GM18868 (cell line): ENCODE results near the gene CD74.

Experiments
- ATAC-seq: cut with Tn5 transposase; IDR thresholded peaks from one replicate; pipeline ENCODE4 v1.9.1; 2021; ENCODE audit warnings: mild to moderate bottlenecking, moderate library complexity; ENCODE audit not compliant: unreplicated experiment

The CD74 gene

DNA sequence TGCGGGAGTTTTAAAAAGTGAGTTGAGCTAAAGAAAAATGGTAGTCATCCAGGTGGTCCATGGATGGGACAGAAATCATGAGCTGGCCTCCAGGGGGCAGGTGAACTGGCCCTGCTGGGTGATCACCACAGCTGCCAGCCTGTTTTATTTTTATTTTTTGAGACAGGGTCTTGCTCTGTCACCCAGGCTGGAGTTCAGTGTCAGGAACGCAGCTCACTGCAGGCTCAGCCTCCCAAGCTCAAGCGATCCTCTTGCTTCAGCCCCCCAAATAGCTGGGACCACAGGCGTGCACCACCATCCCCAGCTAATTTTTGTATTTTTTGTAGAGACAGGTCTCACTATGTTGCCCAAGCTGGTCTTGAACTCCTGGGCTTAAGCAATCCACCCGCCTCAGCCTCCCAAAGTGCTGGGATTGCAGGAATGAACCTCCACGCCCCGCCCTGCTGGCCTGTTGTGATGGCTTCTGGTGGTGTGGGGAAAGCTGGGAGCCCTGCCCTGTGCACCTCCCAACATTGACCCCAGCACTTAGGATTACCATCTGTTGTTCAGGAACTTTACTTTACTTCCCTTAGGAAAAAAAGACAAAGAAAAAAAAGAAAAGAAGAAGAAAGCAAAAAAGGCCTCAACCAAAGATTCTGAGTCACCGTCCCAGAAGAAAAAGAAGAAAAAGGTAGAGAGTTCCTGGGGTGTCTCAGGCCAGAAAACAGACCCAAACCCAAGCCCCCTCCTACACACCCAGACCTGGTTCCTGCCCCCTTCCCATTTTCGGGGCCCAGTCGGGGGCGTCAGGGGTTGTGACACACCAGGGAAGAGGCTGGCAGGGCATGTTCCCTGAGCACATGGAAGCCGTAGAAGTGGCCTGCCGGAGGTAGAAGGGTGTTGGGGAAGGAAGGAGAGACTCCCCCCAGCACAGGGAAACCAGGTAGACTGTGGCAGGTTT lies 14.7 kb downstream of the CD74 start:
- no peak for ATAC-seq

DNA sequence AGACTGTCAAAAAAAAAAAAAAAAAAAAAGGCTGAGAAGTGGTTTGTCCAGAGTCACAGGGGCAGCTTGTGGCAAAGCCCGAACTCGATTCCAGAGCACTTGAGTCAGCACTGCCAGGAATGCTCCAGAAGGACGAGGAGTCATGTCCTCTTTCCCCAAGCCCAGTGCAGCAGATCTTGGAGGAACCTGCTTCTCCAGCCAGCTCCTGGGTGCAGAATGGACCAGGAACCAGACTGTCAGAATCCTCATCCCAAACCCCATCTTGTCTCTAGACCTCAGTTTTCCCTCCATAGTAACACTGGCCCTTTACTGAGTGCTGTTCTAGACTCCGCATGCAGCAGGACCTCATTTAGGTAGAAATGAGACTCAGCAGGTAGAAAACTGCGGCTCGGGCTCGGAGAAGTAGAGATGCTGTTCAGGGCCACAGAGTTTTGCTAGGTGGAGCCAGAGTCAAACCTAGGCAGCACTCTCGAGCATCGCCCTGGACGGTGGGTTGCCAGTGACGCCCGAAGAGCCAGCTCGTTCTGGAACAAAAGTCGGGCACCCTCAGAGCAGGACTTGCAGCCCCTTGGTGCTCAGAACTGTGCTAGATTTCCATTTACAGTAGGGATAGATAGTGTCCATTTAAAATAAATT lies 15.4 kb downstream of the CD74 start:
- no peak for ATAC-seq

GRCh38 chr5:150396267-150396666 lies 16.4 kb downstream of the CD74 start:
- ATAC-seq, result no peak

GRCh38 chr5:150395688-150395975 lies 17.1 kb downstream of the CD74 start:
- ATAC-seq, result no peak

GRCh38 chr5:150394912-150395687 lies 17.6 kb downstream of the CD74 start:
- no peak for ATAC-seq

GRCh38 chr5:150394131-150394530 lies 18.6 kb downstream of the CD74 start:
- ATAC-seq, result peak; percentile 63

DNA sequence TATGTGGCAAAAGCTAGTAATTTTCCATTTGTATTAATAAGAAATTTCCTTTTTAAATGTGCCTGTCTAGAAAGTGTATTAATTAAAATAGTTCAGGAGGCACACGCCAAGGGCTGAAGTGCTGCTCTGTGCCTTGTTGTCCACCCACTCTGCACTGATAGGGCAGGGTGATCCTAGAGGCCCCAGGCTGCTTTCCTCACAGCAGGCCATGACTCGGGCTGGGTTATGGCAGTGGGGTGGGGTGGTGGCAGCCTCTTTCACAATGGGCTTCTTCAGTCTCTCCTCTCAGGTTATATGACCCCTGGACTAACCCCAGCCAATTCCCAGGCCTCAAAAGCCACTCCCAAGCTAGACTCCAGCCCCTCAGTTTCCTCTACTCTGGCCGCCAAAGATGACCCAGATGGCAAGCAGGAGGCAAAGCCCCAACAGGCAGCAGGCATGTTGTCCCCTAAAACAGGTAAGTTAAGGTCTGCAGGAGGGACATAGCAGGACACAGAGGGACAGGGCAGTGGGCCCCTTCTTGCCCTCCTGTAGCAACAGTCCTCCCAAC lies 19.5 kb downstream of the CD74 start:
- ATAC-seq, result no peak

DNA sequence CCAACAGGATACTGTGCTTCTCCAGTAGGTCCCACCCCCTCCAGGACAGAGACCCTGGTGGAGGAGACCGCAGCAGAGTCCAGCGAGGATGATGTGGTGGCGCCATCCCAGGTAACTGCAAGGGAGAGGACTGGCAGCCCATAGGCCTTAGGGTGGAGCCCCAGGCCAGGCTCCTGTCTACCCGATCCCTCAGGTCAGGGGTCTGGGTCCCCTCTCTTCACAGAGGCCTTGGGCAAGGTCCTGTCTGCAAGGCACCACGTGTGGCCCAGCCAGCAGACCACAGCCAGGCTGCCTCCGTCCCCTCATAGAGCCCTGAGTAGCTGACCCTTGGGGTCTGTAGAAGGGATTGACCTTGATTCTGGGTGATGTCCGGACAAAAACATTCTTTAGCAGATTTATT lies 20.0 kb downstream of the CD74 start:
- ATAC-seq, result no peak

- no peak for ATAC-seq
Measured at GRCh38 chr5:150391986-150392385, 20.7 kb downstream of the CD74 start.

GRCh38 chr5:150391064-150391834 lies 21.5 kb downstream of the CD74 start:
- ATAC-seq, result no peak

DNA sequence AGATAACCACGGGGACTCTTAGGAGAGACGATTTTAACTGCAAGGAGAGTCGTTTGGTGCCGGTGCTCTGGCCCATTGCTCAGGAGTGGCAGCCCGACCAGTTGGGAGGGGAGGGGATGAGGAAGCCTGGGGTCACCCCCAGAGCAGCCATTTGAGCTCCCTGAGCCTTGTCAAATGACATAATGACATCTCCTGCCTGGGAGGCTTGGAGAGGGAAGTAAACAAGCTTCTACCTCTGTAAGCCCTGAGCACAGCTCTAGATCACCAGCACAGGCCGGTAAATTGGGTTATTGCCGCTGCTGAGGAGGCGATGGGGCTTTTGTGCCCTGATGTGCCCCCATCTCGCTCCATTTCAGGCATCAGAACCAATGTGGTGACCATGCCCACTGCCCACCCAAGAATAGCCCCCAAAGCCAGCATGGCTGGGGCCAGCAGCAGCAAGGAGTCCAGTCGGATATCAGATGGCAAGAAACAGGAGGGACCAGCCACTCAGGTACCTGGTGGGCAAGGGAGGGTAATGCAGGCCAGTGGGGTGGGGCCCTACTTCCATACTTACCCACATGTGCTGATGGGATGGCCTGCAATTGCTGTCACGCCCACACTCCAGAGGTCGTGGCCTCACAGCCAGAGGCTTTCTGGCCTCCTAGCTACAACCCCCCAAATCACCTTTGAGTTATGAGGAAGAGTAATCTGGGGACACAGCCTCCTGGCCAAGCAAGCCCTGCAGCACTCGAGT lies 23.0 kb downstream of the CD74 start:
- no peak for ATAC-seq

- no peak for ATAC-seq
Measured at GRCh38 chr5:150386024-150386855, 26.5 kb downstream of the CD74 start.

GRCh38 chr5:150384701-150385100 lies 28.0 kb downstream of the CD74 start:
- no peak for ATAC-seq

- no peak for ATAC-seq
Measured at GRCh38 chr5:150377964-150378694, 34.6 kb downstream of the CD74 start.

DNA sequence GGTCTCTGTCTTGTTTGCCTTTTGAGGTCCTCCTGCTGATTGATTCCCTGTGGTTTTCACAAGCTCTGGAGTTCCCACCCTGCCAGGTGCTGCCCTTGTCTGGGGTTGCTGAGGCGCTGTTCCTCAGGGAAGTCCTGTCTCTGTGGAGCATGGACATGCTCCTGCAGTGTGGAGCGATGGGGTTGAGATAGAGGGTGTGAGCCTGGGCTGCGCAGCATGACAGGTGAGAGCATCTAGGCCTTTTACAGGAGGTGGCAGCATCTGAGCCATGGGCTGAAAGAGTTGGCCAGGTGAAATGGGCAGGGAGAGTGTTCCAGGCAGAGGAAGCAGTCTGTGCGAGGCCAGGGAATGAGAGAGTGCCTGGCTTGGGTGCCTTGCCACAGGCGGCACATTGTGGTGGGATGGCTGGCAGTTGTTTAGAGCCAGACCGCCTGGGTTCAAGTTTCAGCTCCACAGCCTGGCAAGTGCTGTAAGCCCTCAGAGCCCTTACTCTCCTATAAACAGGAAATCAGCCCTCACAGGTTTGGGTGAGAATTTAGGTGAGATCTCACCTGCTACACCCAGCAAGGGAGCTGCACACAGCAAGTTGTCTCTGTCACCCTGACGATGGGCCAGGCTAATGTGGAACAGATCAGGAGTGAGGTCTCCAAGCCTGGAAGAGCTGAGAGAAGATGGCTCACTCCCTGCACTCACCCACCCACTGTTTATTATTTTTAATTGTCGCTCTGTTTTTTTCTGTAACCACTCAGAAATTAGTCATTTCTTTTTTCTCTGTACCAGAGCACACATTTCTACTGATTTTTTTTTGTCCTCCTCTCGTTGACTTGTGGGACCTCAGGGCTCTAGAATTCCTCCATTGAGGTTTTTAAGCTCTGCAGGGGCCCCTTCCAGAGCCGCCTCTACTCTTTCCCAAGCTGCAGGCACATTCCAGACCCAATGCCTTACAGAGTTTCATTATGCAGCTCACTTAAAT lies 35.6 kb downstream of the CD74 start:
- no peak for ATAC-seq

DNA sequence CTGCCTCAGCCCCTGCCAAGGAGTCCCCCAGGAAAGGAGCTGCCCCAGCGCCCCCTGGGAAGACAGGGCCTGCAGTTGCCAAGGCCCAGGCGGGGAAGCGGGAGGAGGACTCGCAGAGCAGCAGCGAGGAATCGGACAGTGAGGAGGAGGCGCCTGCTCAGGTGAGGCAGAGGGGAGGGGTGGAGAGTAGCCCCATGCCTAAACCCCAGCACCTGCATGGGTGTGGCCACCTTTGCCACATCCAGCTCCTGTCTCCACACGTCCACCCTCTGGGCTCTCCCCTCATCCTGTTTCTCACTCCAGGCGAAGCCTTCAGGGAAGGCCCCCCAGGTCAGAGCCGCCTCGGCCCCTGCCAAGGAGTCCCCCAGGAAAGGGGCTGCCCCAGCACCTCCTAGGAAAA lies 38.1 kb downstream of the CD74 start:
- ATAC-seq, result no peak

- no peak for ATAC-seq
Measured at GRCh38 chr5:150372639-150373038, 40.1 kb downstream of the CD74 start.
